Thyroid gland (tissue), 4 donors: Measurements from ENCODE around the gene MCL1. TPM values are rescaled to one million over a fixed set of nuclear protein-coding genes. Genes with fewer than 3 reads are reported as not detected.

Experiments
- DNase-seq, 2 donors: peaks; one replicate each; pipeline ENCODE4 v3.0.0-alpha.2; 2019
- H3K27ac ChIP-seq, 3 donors: fragments of 200-600 bp; sonication (generic); 1 replicate in 2 of 3; 2 replicates in 1 of 3; pipeline ENCODE4 v1.5.1; 2016 to 2019; ENCODE audit warnings: mild to moderate bottlenecking in 1 of 3, moderate library complexity in 1 of 3
- H3K27me3 ChIP-seq: fragments of 200-600 bp; sonication (generic); one replicate; pipeline ENCODE4 v1.5.1; 2019
- H3K36me3 ChIP-seq, 2 donors: fragments of 200-600 bp; sonication (generic); one replicate each; pipeline ENCODE4 v1.5.1; 2016 to 2019
- H3K4me1 ChIP-seq, 2 donors: fragments of 200-600 bp; sonication (generic); one replicate each; pipeline ENCODE4 v1.5.1; 2017 to 2019
- H3K4me3 ChIP-seq, 3 donors: fragments of 200-600 bp; sonication (generic); replicated peaks in 1 of 3; 1 replicate in 2 of 3; 2 replicates in 1 of 3; pipeline ENCODE4 v1.5.1; 2016; ENCODE audit warnings: mild to moderate bottlenecking in 1 of 3
- H3K9me3 ChIP-seq: fragments of 200-600 bp; sonication (generic); one replicate; pipeline ENCODE4 v1.5.1; 2017
- CTCF ChIP-seq, 6 experiments: fragments of 200-600 bp in 3 of 6; fragments of 450-650 bp in 3 of 6; sonication (generic) in 3 of 6; IDR thresholded peaks; one replicate each; pipeline ENCODE4 v1.5.1; 2016 to 2019; ENCODE audit warnings: antibody characterized with exemption in 6 of 6, mild to moderate bottlenecking in 2 of 6, inconsistent platforms in 1 of 6, moderate library complexity in 1 of 6
- POLR2A ChIP-seq, 2 donors: fragments of 450-650 bp; IDR thresholded peaks; one replicate each; pipeline ENCODE4 v1.6.1; 2017; ENCODE audit warnings: antibody characterized with exemption in 2 of 2, mild to moderate bottlenecking in 2 of 2, moderate library complexity in 1 of 2
- WGBS, 2 donors: methylation state at CpG; one replicate each; pipeline ENCODE4 v1.1.5; 2017; 5-methylcytosine and 5-hydroxymethylcytosine counted together
- intact Hi-C: fragments of 100-400 bp; cut with DNase I; formaldehyde crosslinking; loops from one replicate; pipeline ENCODE4 v1.15.1; 2023
- total RNA-seq, 4 donors: library from RNA; depleted of rRNA; stranded (reverse); fragments of >200 nt; gene quantifications; one replicate each; pipeline ENCODE4 v1.2.3, GENCODE V29; 2016

MCL1 gene
- total RNA-seq, 4 donors from 2014 or later: 164 to 313 (median 203) TPM

- H3K36me3 ChIP-seq: no peaks in the 10 kb centered on the region
- peak overlapping the region in 1 of 3 donors; percentile 74 for H3K27ac ChIP-seq
- DNase-seq: no peak
- no peak overlapping the region for H3K4me3 ChIP-seq
- H3K4me1 ChIP-seq: peaks cover 6 to 40% of the 10 kb centered on the region in 2 donors
- TF ChIP-seq POLR2A (IDR thresholded peaks at IDR 0.05): no peak
- TF ChIP-seq CTCF (IDR thresholded peaks at IDR 0.05): no peak
- WGBS, 2 donors: 80 to 89% methylated on average over 10 to 15 of the region's 23 CpGs
- no peaks in the 10 kb centered on the region for H3K9me3 ChIP-seq
- intact Hi-C loops: loop anchor here (10.0 kb wide), 1 partner anchor 441 kb away; no protein-coding TSS in a partner anchor
- no peaks in the 10 kb centered on the region for H3K27me3 ChIP-seq
Observed at GRCh38 chr1:150553392-150554085, 25.9 kb downstream of the MCL1 start.

- Histone ChIP-seq H3K9me3 (no peaks in the 10 kb centered on the region), H3K27me3 (no peaks in the 10 kb centered on the region), H3K36me3 (no peaks in the 10 kb centered on the region), H3K4me1 (peaks cover 6 to 40% of the 10 kb centered on the region in 2 donors), H3K4me3 (no peak overlapping the region), H3K27ac (peak overlapping the region in 2 of 3 donors; percentile 74 to 85)
- TF ChIP-seq POLR2A (IDR thresholded peaks at IDR 0.05): no peak
- no peak for TF ChIP-seq CTCF (IDR thresholded peaks at IDR 0.05)
- no peak for DNase-seq
- 78 to 89% methylated on average over 10 to 11 of the region's 12 CpGs for WGBS, 2 donors
- intact Hi-C loops: loop anchor here (10.0 kb wide), 1 partner anchor 442 kb away; no protein-coding TSS in a partner anchor
Observed at GRCh38 chr1:150552911-150553289, 26.5 kb downstream of the MCL1 start.

- H3K4me1 ChIP-seq: peaks cover 6 to 40% of the 10 kb centered on the region in 2 donors
- no peaks in the 10 kb centered on the region for H3K36me3 ChIP-seq
- DNase-seq: peak; percentile 43 to 62
- no peaks in the 10 kb centered on the region for H3K27me3 ChIP-seq
- 49 to 52% methylated on average over 13 of the region's 13 CpGs for WGBS, 2 donors
- H3K4me3 ChIP-seq: no peak overlapping the region
- intact Hi-C loops: loop anchor here (10.0 kb wide), 1 partner anchor 442 kb away; no protein-coding TSS in a partner anchor
- peak overlapping the region in 2 of 3 donors; percentile 74 to 85 for H3K27ac ChIP-seq
- no peaks in the 10 kb centered on the region for H3K9me3 ChIP-seq
- TF ChIP-seq CTCF (IDR thresholded peaks at IDR 0.05) (no peak), POLR2A (IDR thresholded peaks at IDR 0.05) (peak in 1 of 2 donors; percentile 13)
Observed at GRCh38 chr1:150552128-150552910, 27.1 kb downstream of the MCL1 start.

GRCh38 chr1:150551784-150552127 is 27.7 kb downstream of the MCL1 start:
- no peaks in the 10 kb centered on the region for H3K9me3 ChIP-seq
- peak overlapping the region in 2 of 3 donors; percentile 74 to 85 for H3K27ac ChIP-seq
- TF ChIP-seq CTCF (IDR thresholded peaks at IDR 0.05) (no peak), POLR2A (IDR thresholded peaks at IDR 0.05) (no peak)
- DNase-seq: no peak
- H3K4me1 ChIP-seq: peaks cover 6 to 40% of the 10 kb centered on the region in 2 donors
- H3K27me3 ChIP-seq: no peaks in the 10 kb centered on the region
- 50 to 55% methylated on average over 1 of the region's 1 CpG for WGBS, 2 donors
- no peaks in the 10 kb centered on the region for H3K36me3 ChIP-seq
- H3K4me3 ChIP-seq: no peak overlapping the region
- intact Hi-C loops: loop anchor here (10.0 kb wide), 1 partner anchor 443 kb away; no protein-coding TSS in a partner anchor
